T47D (cell line): ENCODE results near the gene CNN3.
A peak's percentile ranks its signal among the peaks of the same experiment; 100 is the strongest.

ENCODE experiments used
- DNase-seq, 2 experiments: peaks; one replicate each; pipeline versions ENCODE4 v3.0.0 to v3.0.0-alpha.2; 2011 to 2012; ENCODE audit warnings: low read depth in 1 of 2, low spot score in 1 of 2
- JUND ChIP-seq: IDR thresholded peaks from 2 replicates; pipeline ENCODE4 v1.6.1; 2012; ENCODE audit warnings: low read depth
- in situ Hi-C: cut with HindIII; loops from 2 replicates; pipeline ENCODE4 v1.10.0; 2016; ENCODE audit warnings: low sequenced_read_pairs, low pct_unique_long_range_greater_than_20kb

The CNN3 gene

DNA sequence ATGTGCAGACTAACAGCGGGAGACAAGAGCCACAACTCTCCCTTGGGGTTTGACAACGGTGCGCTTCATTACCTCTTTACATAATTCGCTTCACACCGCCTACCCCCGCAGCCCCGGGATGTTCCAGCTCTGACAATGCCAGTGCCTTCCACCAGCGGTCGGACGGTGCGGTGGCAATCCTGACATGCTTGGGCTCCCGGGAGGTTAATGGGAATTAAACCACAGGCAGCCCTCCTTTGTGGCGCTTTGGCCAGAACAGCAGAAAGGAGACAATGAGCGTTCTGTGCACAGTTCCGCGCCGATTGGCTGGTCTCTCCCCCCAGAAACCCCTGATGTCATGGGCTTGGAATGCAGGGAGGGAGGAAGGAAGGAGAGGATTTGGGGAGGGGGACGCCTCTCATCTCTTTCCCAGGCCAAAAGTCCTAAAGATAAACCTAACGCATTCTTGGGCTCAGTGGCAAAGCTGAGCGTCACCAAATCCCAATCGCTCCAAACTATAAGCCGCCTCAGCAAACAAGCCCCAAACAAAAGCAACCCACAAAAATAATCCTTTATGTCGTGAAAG is 1.3 kb downstream of the CNN3 start:
- peak; percentile 42 to 76 for DNase-seq
- TF ChIP-seq JUND: no peak
- in situ Hi-C loops: no loop called here

DNA sequence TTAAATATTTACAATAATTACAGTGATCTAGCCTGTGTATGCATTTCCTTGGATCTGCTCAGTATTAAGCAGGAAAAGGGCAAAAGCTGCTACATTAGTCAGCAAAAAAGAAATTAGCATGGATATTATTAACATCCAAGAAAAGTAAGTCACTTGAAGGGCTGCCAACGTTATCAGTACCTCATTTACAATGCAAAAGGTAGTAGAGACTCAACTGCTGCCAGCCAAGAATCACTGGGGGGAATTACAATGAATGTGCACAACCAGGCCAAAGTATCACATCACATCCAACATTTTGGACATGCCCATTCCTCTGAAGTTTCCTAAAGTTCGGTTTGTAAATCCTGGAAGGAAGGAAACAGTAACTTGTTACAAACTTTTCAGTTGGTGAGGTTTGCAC is 1.9 kb downstream of the CNN3 start:
- DNase-seq: no peak
- TF ChIP-seq JUND: no peak
- in situ Hi-C loops: no loop called here

DNA sequence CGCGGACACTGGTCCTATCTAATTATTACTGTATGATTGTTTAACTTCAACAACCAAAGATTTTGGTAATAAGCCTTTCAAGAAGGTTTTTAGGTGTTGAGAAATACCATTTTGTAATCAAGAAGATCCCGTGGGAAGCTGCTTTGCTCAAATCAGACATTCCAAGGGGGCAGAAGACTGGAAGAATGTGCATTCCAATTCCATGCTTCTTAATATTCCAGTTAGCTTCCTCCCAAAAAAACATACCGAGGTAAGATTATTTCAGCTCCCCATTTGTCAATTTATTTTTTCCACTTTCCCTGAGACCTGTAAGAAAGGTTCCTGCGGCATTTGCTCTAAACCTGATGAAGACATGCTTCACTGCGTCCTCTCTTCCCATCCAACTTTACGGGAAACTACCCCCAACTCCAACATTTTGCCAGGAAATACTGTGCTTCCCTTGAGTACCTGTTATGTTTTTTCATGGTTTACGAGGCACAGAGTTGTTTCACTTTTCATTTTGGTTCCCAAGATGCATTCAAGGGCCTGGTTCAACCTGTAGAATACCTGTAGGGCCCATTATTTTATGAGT is 4.1 kb downstream of the CNN3 start:
- DNase-seq: peak in 1 of 2 experiments; percentile 10
- TF ChIP-seq JUND: no peak
- in situ Hi-C loops: no loop called here

DNA sequence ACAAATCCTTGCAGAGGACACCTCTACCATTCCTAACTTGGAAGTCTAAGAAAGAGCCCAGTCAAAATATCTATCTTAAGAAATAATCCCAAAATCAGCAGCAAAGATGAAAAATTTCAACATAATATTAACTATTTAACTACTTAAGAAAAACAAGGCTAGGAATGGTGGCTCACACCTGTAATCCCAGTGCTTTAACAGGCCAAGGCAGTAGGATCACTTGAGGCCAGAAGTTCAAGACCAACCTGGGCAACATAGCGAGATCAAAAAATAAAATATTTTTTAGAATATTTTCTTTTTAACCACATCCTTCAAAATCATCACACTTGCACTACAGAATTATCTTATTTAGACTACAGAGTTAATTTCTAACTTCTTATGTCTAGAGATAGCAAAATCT is 4.9 kb downstream of the CNN3 start:
- DNase-seq: no peak
- in situ Hi-C loops: no loop called here
- no peak for TF ChIP-seq JUND

DNA sequence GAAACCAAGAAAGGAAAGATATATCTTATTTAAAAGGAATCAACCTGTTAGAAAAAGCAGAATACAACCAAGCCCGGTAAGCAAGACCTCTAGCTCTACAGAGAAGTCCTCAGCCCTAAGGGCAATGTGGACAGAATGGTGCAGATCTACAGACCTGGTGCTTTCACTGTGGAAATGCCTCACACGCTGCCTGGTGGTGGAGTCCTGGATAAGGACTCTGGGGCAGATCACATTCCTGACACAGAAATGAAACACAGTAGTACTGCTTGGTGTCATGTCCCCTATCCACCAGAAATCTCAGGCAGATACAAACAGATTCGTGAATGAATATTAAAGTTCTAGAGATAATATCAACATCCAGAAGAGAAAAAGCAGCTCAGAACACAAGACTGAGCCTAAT is 6.8 kb downstream of the CNN3 start:
- in situ Hi-C loops: no loop called here
- peak in 1 of 2 experiments; percentile 37 for DNase-seq
- no peak for TF ChIP-seq JUND

- DNase-seq: no peak
- TF ChIP-seq JUND: no peak
- in situ Hi-C loops: no loop called here
Observed at GRCh38 chr1:94919241-94920030, 7.5 kb downstream of the CNN3 start.

DNA sequence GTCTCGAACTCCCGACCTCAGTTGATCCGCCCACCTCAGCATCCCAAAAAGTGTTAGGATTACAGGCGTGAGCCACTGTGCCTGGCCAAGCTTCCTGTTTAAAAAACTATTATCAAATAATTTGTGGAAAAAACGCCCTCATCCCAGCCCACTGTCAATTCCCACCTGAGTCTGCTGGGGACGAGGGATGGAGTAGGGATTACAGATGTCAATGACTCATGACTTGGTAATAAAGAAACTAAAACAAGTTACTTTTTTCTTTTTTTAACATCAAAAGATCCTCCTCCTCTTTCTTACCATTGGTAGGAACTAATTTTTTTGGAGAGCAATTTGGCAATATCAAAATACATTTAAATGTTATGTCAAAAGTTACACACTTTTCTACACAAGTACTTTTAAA is 9.7 kb downstream of the CNN3 start:
- in situ Hi-C loops: no loop called here
- DNase-seq: no peak
- no peak for TF ChIP-seq JUND

DNA sequence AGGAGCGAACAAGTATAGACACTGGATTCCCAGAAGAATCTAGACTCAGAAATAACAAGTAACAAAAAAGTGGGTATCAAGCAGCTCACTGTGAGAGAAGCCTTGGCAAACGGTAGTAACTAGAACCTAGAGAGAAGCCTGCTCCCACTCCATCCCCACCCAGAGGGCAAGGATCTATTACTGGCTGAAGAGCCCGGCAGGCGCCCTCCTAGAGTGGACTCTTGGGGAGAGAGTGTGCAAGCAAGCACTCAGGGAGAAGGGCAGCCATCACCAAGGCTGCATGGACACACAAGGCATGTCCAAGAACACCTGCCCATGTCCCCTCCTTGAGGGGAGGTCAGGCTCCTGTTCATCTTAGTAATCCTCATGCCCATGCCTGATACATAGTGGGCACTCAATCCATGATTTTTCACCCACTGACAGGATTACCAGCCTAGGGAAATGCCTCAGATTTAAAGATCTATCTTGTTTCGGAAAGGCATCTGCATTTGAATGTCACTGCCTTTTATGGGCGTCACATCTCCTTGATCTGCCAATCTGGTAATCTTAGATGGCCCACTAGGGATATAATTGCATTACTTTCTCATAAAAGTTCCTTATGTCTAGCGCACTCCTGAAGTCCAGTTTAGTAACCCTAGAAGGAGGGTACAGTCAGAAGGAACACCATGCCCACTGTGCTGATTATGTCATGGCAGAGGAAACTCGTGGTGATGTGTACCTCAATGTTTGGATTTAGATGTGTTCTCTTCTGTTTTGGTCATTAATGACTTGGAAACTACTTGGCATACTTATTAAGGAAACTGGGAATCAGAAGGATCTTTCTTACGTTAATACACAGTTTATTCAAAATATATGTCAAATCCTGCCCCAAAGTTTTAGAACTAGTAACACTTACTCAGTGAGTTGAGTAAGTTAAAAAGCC is 14.4 kb downstream of the CNN3 start:
- TF ChIP-seq JUND: no peak
- in situ Hi-C loops: no loop called here
- no peak for DNase-seq

- DNase-seq: no peak
- in situ Hi-C loops: no loop called here
- TF ChIP-seq JUND: no peak
Observed at GRCh38 chr1:94909486-94909885, 17.4 kb downstream of the CNN3 start.

GRCh38 chr1:94908965-94909364 is 17.9 kb downstream of the CNN3 start:
- DNase-seq: no peak
- in situ Hi-C loops: no loop called here
- TF ChIP-seq JUND: no peak

GRCh38 chr1:94908190-94908589 is 18.7 kb downstream of the CNN3 start:
- in situ Hi-C loops: no loop called here
- TF ChIP-seq JUND: no peak
- no peak for DNase-seq

GRCh38 chr1:94907136-94907535 is 19.8 kb downstream of the CNN3 start:
- no peak for DNase-seq
- no peak for TF ChIP-seq JUND

More at GRCh38 chr1:94907136-94907535, 19.8 kb downstream of the CNN3 start:
- in situ Hi-C loops: no loop called here
